ENCODE data around the gene SEMA4B.
"Not testable (repeated sequence)": the region's sequence is repeated elsewhere in the genome, so short reads cannot be mapped to it uniquely, and the experiment has no call there.

Gene SEMA4B

GRCh38 chr15:90265271-90266060 is 64.3 kb downstream of the SEMA4B start, which contains the start of gene NGRN:
NGRN (plus strand) TSS chr15:90265672; CDS start chr15:90265713, 41 bp downstream.
- H3K4me3 ChIP-seq (ENCODE audit: low read depth, low read length), result peak within 1 kb of the TSS; percentile 88
- TF ChIP-seq, protein P1, sequence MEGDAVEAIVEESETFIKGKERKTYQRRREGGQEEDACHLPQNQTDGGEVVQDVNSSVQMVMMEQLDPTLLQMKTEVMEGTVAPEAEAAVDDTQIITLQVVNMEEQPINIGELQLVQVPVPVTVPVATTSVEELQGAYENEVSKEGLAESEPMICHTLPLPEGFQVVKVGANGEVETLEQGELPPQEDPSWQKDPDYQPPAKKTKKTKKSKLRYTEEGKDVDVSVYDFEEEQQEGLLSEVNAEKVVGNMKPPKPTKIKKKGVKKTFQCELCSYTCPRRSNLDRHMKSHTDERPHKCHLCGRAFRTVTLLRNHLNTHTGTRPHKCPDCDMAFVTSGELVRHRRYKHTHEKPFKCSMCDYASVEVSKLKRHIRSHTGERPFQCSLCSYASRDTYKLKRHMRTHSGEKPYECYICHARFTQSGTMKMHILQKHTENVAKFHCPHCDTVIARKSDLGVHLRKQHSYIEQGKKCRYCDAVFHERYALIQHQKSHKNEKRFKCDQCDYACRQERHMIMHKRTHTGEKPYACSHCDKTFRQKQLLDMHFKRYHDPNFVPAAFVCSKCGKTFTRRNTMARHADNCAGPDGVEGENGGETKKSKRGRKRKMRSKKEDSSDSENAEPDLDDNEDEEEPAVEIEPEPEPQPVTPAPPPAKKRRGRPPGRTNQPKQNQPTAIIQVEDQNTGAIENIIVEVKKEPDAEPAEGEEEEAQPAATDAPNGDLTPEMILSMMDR (IDR thresholded peaks at IDR 0.05; ENCODE audit: low read depth, low read length), result no peak

DNA sequence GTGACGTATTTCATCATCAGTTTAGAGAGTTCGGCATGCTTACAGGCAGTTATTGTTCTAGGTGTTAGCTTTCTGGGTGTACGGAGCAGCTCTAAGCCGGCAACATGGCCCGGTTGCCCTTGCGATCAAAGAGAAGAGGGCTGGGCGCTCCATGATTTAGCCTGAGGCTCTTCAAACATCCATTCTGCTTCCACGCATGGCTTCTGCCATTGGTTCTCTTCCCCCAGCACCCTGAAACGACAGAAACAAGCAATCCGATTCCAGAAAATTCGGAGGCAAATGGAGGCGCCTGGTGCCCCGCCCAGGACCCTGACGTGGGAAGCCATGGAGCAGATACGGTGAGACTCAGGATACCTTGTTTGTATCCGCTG is 64.9 kb downstream of the SEMA4B start:
- TF ChIP-seq, protein P1 (IDR thresholded peaks at IDR 0.05; ENCODE audit: low read depth, low read length), result no peak
- peak overlapping the region; percentile 88 for H3K4me3 ChIP-seq (ENCODE audit: low read depth, low read length)

- TF ChIP-seq, protein P1 (IDR thresholded peaks at IDR 0.05; ENCODE audit: low read depth, low read length), result no peak
- peak overlapping the region; percentile 88 for H3K4me3 ChIP-seq (ENCODE audit: low read depth, low read length)
Observed at GRCh38 chr15:90266485-90266884, 65.4 kb downstream of the SEMA4B start.

GRCh38 chr15:90268415-90268814 is 67.3 kb downstream of the SEMA4B start:
- H3K4me3 ChIP-seq (ENCODE audit: low read depth, low read length), result no peak overlapping the region
- TF ChIP-seq, protein P1 (IDR thresholded peaks at IDR 0.05; ENCODE audit: low read depth, low read length), result no peak

DNA sequence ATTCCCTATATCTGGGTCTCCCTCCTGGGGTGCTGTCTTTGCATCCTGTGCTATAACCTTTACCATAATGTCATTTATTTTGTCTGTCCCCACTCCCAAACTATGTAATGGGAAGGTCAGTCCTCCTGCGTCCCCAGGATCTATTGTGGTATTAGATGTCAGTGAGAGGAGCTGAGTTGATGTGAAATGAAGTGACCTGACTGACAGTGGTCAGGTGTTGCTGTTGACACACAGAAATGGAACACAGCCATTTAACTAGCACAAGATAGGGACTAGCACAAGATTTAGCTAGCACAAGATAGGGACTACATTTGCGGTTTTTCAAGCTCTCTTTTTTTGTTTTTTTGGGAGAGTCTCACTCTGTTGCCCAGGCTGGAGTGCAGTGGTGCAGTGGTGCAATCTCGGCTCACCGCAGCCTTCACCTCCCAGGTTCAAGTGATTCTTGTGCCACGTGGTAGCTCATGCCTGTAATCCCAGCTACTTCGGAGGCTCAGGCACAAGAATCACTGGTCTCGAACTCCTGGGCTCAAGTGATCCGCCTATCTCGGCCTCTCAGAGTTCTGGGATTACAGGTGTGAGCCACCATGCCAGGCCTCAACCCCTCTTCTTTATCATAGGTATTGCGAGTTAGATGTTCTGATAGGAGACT is 69.5 kb downstream of the SEMA4B start:
- H3K4me3 ChIP-seq (ENCODE audit: low read depth, low read length), result no peak overlapping the region
- TF ChIP-seq, protein P1 (IDR thresholded peaks at IDR 0.05; ENCODE audit: low read depth, low read length), result no peak

DNA sequence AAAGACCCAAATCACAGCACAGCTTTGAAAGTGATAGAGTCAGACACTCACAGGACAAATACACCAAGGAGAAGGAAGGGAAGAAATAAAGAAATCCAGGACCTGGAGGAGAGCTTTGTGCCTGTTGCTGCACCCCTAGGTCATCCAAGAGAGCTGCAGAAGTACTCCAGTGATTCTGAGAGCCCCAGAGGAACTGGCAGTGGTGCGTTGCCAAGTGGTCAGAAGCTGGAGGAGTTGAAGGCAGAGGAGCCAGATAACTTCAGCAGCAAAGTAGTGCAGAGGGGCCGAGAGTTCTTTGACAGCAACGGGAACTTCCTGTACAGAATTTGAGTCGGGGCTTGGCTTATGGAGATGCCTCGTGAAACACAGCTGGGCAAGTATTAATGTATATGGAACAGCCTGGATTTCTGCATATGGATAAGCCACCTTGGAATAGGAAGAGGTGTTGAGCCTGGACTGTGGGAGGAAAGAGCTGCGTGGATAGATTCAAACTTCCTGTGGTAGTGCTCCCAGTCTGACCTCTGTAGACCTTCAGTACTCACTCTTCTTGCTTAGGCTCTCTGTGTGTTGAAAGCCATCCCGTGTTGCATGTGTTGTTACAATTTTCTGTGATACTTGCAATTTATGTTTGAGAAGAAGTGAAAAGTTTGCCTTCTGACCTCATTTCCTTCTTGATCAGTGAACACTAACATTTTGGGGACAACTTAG is 70.5 kb downstream of the SEMA4B start:
- no peak overlapping the region for H3K4me3 ChIP-seq (ENCODE audit: low read depth, low read length)
- TF ChIP-seq, protein P1 (IDR thresholded peaks at IDR 0.05; ENCODE audit: low read depth, low read length), result no peak

DNA sequence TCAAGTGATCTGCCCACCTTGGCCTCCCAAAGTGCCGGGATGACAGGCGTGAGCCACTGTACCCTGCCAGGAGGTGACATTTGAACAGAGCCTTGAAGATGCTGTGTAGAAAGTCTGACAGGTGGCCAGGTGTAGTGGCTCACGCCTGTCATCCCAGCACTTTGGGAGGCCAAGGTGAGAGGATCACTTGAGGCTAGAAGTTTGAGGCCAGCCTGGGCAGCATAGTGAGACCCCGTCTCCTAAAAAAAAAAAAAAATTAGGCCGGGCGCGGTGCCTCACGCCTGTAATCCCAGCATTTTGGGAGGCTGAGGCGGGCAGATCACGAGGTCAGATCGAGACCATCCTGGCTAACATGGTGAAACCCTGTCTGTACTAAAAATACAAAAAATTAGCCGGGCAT is 77.3 kb downstream of the SEMA4B start:
- H3K4me3 ChIP-seq (ENCODE audit: low read depth, low read length), result not testable (repeated sequence)

Measured in WI38 (cell line).